ENCODE results near the gene CETP.

DNA sequence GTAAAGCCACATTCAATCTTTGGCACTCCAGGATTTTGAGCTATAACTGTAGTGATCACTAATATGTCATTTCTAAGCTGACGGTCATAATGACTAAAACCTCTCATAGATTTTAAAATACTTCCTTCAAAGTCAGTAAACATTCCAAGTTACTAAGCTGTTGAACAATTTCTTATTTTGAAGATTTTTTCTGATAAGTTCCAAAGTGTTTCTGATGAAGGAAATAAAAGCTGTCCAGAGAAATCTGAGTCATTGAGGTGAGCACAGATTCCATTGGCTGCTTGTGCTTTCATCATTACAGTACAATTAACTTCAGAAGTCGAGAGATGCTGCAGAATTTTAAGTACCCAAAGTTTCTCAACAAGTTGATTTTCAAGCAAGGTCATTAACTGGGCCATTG is 51.5 kb downstream of the CETP start:
- TF ChIP-seq, protein P1, sequence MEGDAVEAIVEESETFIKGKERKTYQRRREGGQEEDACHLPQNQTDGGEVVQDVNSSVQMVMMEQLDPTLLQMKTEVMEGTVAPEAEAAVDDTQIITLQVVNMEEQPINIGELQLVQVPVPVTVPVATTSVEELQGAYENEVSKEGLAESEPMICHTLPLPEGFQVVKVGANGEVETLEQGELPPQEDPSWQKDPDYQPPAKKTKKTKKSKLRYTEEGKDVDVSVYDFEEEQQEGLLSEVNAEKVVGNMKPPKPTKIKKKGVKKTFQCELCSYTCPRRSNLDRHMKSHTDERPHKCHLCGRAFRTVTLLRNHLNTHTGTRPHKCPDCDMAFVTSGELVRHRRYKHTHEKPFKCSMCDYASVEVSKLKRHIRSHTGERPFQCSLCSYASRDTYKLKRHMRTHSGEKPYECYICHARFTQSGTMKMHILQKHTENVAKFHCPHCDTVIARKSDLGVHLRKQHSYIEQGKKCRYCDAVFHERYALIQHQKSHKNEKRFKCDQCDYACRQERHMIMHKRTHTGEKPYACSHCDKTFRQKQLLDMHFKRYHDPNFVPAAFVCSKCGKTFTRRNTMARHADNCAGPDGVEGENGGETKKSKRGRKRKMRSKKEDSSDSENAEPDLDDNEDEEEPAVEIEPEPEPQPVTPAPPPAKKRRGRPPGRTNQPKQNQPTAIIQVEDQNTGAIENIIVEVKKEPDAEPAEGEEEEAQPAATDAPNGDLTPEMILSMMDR (IDR thresholded peaks at IDR 0.05): no peak
- no peak for TF ChIP-seq POLR2A (IDR thresholded peaks at IDR 0.05)

Measured in lower leg skin (tissue), 3 donors.